Stimulated activated CD4-positive, alpha-beta T cell treated with anti-CD3 and anti-CD28 coated beads, TNF-alpha, amount 100 ng/mL, for 48 hours (primary cell): ENCODE data around the gene COIL.
A peak's percentile ranks its signal among the peaks of the same experiment; 100 is the strongest.

Experiments
- DNase-seq, 3 donors: peaks; one replicate each; pipeline ENCODE4 v3.0.0-alpha.2; 2020; ENCODE audit warnings: low read depth in 3 of 3

COIL gene

DNA sequence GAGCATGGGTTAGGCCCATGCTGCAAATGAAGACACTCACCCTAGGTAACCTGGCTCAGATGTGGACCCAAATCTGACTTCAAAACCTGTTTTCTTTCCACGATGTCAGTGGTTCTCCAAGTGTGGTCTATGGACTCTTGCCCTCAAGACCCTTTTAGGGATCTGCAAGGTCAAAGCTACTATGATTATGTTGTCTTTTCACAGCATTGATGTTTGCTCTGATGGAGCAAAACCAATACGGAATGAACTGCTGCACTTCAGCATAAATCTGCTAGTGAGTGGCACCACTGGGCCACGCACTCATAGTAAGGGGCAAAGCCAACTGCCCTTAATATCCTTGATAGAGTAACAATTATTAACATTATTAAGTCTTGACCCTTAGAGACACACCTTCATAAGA lies 25.4 kb downstream of the COIL start:
- no peak for DNase-seq

DNA sequence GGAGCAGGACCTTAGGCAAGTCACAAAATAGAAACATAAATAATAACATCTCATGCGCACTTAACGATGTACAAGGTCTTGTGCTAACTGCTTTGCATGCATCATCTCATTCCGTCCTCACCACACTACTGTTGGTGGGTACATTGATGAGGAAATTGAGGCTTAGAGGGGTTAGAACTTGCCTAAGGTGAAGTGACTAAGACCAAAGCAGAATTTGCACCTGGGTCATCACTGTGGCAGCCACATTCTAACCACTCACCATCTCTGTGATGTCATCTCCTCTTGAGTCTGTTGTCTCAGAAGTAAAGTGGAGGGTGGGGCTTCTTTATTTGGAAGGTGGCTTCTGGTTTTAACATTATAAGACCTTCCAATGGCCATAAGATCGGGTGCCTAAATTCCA lies 26.6 kb downstream of the COIL start:
- no peak for DNase-seq

DNA sequence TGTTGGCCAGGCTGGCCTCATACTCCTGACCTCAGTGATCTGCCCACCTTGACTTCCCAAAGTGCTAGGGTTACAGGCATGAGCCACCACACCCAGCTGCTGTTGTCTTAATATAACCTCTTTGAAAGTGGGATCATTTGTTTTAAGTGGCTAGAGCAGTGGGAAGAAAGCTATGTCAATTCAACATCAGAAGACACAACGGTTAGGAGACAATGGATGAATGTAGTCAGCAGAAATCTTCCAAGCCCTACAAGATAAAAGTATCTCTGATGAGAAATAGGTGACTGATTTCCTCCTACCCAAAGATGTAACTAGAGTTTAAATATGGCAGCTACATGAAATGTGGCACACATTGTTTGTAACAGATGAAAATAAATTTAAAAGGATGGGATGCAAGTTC lies 27.0 kb downstream of the COIL start:
- DNase-seq: no peak

DNA sequence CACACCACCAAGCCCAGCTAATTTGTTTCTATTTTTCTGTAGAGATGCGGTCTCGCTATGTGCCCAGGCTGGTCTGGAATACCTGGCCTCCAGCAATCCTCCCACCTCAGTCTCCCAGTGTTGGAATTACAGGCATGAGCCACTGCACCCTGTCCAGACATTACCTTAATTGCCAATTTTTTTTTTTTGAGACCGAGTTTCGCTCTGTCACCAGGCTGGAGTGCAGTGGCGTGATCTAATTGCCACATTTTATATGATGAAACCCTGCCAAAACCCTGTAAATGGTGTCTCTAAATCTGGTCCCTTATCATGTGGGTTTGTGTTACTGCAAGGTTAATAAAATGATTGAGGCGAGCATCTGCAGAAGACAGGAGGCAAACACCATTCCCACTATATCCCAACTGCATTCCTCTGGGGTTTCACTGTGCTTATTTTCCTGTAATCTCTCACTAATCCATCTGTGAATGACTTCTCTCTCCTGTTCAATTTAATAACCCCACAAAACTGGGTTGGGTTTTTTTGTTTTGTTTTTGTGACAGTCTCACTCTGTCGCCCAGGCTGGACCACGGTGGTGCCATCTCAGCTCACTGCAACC lies 27.6 kb downstream of the COIL start:
- no peak for DNase-seq

DNA sequence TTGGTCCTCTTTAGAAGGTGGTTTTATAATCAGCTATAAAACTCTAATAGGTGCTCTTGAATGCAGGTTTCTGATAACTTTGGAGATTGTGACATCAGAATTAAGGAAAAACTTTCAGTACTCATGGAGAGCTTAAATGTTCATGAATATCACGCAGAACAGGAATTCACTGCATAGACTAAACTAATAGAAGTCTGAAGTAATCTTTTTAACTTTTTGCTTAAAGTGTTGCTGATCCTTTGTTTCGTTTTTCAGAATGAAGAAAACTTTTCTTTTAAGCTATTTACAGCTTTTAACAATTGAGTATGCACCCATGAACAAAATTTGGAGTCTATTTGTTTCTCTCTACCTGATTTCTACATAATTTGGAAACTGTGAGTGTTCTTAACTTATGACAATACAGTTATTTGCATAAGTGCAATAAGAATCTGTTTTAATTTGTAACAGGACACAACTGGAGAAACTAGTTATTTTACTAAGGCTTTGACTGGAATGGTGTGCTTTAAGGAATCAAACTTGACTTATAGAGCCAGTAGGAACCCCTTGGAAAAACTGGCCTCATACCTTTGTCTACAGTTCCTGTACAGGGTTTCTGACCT lies 30.0 kb downstream of the COIL start:
- no peak for DNase-seq

DNA sequence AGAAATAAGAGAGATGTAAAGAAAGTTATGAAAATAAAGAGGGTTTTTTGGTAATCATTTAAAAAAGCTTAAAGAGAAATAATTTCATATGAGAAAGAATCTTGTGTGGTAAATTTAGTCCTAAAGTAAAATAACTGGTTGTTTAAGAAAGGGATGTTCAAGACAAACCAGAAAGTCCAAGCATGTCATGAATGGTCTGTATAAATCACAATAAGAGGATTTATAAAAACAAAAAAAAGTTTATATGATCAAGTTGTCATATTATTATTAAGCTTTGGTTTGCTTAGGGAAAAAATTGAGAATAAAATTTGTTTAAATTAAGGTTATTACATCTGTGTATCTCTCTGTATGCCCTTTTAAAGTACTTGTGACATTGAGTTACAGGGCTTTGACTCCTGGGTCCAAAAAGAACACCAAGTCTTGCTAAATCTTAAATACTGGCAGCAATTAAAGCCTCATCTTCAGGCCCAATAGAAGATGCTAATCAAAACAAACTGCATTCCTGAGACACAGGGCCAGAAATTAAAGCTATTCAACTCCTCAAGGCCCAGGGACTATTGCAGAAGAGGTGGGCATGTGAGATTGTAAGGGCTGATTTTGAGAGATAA lies 31.4 kb downstream of the COIL start:
- DNase-seq: no peak

DNA sequence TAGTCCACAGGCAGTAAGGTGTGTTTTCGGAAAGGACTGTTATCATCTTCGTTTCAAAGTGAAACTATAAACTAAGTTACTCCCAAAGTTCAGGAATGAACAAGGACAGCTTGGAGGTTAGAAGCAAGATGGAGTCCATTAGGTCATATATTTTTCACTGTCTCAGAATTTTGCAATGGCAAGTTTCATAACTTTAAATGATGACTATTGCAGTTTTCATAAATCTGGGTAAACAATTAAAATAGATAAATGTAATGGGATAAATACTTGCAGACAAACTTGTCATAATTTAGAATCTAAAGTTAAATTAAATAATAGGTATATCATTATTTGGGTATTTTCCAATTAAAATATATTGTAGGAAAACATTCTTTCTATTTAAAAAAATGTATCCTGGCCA lies 32.3 kb downstream of the COIL start:
- no peak for DNase-seq

DNA sequence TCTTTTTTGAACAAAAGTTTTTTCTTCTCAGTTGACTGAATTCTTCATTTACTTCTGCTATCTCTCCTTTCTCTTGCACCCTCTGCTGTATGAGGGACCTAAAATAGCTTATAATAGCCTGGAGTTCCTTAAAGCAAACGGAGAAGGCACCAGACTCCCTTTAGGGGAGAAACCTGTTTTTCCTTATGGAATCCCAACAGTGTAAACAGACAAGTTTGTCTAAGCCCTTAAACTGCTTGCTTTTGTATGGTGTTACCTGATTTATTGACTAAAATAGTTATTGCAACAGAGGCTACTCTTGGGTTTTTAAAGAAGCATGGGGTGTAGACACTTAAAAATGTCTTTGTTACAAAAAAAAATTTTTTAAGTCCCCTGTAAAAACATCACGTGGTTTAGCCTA lies 34.1 kb downstream of the COIL start:
- DNase-seq: no peak

DNA sequence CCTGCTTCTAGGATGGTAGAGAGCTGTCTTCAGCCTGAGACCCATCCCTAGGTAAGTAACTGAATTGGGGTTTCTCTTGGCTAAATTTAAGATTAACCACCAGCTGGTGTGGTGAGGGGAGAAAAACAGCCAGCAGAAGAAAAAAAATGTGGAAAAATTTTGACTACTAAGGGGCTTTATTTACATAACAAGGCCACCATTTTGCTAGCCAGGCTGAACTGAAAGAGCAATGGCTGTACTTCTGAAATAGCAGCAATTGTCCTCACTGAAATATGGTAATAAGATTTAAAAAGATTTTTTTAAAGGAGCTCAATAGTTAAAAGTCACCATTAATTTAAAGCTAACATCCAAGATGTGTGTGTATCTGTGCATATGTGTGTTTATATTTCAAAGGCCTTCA lies 34.6 kb downstream of the COIL start:
- no peak for DNase-seq

DNA sequence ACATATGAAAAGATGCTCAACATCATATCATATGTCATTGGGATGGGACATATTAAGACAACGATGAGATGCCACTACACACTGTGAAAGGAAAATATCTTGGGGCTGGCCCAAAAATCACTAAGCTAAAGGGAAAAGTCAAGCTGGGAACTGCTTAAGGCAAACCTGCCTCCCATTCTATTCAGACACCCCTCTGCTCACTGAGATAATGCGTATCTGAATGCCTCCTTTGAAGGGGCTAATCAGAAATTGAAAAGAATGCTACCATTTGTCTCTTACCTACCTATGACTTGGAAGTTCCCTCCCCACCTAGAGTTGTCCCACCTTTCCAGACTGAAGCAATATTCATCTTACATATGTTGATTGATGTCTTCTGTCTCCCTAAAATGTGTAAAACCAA lies 35.8 kb downstream of the COIL start:
- no peak for DNase-seq

DNA sequence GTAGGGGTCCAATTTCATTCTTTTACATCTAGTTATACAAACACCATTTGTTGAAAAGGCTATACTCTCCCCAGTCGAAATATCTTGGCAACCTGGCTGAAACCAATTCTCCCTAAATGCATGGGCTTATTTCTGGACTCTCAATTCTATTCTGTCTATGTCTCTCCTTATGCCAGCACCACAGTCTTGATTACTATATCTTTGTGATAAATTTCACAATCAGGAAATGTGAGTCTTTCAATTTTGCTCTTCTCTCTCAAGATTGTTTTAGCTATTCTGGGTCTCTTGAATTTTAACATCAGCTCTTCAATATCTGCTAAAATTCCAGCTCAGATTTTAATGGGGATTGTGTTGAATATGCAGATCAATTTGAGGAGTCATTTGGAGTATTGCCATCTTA lies 41.1 kb downstream of the COIL start:
- DNase-seq: no peak

DNA sequence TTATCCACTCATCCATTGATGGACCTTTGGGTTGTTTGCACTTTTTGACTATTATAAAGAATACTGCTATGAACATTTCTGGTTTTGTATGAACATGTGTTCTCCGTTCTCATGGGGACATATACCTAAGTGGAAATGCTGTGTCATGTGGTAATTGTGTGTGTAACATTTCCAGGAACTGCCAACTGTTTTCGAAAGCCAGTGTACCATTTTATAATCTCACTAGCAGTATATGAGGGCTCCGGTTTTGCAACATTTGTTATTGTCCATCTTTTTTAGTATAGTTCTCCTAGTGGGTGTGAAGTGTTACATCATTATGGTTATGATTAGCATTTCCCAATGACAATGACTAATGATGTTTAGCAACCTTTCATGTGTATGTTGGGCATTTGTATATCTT lies 41.9 kb downstream of the COIL start:
- no peak for DNase-seq

DNA sequence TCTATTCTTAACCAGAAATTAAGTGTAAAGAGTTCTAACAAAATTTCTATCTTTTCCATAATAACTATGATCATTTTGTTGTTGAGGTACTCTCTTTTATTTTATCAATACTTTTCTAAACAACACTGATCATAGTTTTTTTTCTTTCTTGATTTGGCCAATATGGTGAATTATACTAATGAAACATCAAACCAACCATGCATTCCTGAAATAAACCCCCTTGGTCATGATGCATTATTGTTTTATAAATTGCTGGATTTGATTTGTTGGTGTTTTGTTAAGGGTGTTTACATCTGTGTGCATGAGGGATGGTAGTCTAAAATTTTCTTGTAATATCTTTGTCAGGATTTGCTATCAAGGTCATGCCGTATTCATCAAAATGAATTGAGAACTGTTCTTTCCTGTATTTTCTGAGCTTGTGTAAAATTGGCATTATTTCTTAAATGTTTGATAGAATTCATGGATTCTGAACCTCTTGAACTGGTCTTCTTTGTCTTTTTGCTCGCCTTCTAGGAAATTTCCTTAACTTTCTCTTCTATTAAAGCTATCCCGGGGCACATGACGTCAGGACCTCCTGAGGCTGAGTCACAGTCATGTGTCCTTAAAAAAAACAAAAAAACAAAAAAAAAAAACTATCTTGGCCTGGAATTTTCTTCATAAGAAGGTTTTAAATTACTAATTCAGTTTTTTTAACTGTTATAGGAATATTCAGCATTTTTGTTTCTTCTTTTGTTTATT lies 43.1 kb downstream of the COIL start:
- DNase-seq: no peak

DNA sequence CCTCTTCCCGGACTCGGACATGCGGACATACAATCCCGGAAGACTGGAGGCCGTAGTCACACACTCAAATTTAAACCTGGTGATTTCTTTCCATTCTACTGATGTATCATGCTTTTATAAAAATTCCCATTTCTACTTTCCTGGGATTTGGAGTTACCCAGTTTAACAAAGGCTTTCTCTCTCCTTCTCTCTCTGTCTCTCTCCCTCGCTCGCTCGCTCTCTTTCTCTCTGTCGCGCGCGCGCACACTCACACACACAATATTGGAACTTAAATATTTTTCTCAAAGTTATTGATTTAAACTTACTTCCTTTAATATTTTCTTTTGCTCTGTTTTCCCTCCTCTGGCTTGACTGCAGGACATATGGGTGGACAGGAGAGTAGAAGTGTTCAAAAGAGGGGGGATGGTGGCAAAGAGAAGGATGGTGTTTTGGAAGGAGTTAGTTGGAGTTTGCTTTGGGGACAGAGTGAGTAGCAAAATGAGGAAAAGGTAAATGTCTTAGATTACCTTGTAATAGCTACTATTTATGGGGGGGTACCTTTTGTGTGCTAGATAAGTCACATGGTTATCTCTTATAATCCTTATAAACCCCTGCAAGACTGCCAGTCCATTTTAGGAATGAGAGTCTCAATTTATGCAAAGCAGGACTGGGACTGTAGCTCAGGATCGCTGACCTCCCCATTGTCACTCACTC lies 46.1 kb downstream of the COIL start:
- DNase-seq: no peak

DNA sequence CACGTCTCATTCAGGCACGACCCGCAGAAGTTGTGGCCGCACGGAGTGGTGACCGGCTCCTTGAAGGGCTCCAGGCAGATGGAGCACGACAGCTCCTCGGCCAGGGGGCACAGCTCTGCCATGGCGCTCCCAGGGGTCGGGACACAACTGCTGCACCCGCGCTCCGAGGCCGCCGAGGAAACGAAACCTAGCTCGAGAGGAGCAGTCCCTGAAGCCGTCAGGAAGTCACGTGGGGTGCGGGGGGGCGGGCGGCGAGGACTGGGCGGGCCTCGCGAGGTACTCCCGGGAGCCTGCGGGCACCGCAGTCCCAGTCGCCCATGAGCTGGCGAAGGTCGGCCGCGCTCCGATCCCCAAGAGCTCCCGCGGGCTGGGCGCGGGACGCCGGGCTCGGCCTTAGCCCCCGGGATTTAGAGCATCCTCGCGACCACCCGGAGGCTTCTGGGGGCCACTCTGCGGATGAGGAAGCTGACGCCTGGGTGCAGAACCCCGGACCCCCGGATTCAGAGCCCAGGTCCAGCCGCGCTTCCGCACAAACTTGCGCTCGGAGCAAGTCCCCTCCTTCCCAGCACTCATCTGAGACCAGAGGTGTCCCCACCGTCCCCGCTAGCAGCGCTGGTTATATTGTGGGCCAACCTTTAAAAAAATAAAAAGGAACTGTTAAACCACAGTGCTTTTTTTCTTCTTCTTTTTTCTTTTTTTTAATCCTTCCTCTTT lies 46.8 kb downstream of the COIL start, which contains the start of gene TRIM25:
Gene TRIM25, minus strand, starts transcription at position 183 of the 714 bp plus-strand sequence. Its CDS starts 61 bp downstream, at position 122.
- peak; percentile 82 to 89 (median 86) for DNase-seq

DNA sequence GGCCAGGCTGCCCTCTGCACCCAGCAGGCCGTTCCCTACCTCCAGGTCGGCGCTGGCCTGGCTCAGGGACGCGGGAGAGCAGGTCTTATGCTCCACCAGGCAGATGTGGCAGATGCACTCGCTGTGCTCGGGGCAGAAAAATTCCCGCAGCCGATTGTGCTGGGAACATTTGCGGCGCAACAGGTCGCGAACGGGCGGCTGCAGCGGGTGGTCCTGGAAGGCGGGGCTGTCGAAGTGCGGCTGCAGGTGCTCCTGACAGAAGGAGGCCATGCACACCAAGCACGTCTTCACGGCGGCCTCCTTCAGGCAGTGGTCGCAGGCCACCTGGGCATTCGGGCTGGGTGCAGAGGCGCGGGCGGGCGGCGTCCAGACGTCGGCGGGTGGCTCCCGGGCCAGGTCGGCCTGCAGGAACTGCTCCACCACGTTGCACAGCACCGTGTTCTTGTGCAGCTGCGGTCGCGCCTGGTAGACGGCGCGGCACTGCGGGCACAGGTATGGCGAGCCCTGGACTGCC lies 47.4 kb downstream of the COIL start:
- DNase-seq: no peak

DNA sequence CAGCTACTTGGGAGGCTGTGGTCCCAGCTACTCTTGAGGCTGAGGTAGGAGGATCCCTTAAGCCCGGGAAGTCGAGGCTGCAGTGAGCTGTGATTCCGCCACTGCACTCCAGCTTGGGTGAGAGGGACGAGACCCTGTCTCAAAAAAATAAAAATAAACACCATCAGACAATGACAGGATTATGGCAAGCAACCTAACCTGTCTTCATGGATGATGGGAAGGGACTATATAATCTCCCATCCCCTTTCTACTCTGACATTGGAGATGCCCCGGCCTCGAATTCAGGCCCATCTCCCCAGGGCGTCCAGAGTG lies 47.9 kb downstream of the COIL start:
- no peak for DNase-seq

DNA sequence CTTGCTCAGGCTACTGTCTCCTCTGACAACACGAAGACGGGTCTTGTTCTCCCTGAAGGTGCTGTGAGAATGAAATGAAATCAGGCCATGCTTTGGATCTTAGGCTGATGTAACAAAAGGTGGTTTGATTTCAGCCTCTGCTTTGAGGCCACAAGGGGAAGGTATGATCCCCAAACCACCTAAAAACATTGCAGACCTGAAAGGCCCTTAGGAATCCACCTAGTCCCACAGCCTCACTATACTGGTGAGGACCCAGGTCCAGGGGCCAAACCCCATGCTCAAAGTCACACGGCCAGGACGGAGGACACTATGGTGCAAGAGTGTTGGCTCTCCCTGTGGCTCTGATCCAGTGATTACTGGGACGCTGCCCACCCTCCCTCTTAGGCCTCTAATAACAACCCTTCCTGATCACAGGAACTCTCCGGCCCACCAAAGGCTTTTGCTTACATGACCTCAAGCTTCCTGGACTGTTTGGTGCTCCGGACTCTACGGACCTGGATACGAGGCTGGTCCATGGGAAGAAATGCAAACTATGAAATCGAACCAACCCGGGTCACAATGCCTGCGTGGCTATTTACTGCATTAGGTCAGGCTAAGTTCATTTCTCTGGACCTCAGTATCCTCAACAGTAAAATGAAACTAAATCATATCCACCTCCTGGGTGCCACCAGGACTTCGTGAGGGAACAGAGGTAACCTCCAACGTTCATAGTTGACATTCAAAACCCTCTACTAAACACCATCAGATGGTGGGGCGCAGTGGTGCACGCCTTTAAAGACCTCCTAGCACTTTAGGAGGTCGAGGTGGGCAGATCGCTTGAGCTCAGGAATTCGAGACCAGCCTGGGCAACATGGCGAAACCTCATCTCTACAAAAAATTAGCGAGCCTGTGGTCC lies 48.5 kb downstream of the COIL start:
- no peak for DNase-seq

DNA sequence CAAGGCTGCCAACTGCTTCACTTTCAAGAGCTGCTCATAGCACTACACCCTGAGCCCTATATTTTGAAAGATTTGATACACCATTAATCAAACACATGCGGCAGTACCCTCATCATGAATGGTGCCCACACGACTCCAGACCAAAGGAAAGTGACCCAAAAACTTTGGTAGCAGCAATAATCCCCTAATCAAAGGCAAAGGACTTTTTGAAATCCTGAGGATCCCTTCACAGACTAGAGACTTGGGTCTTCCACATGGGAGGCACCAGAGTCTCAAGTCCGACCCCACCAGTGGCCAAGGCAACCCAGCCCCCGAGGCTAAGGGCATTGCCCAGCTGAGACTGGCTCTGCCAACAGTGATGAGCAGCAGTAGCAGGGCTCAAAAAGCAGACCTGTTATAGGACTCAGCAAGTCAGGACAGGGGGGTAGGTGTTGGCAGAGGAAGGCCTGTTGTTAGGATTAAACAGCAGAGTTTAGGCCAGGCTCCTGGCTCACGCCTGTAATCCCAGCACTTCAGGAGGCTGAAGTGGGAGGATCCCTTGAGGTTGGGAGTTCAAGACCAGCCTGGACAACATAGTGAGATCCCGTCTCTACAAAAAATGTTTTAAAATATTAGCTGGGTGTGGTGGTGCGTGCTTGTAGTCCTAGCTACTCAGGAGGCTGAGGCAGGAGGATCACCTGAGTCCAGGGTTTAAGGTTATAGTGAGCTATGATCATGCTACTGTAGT lies 50.2 kb downstream of the COIL start:
- DNase-seq: no peak
